ENCODE measurements around the gene YBEY.
A peak's percentile ranks its signal among the peaks of the same experiment; 100 is the strongest.
"Not testable (repeated sequence)": the region's sequence is repeated elsewhere in the genome, so short reads cannot be mapped to it uniquely, and the experiment has no call there.

YBEY gene

GRCh38 chr21:46308431-46308830 is 22.3 kb downstream of the YBEY start:
- DNase-seq: no peak

DNA sequence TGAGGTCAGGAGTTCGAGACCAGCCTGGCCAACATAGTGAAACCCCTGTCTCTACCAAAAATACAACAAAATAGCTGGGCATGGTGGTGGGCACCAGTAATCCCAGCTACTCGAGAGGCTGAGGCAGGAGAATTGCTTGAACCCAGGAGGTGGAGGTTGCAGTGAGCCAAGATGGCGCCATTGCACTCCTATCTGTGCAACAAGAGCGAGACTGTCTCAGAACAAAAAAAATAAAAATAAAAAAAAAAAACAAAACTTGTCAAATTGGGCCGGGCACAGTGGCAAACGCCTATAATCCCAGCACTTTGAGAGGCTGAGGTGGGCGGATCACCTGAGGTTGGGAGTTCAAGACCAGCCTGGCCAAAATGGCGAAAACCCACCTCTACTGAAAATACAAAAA is 24.1 kb downstream of the YBEY start:
- not testable (repeated sequence) for DNase-seq

DNA sequence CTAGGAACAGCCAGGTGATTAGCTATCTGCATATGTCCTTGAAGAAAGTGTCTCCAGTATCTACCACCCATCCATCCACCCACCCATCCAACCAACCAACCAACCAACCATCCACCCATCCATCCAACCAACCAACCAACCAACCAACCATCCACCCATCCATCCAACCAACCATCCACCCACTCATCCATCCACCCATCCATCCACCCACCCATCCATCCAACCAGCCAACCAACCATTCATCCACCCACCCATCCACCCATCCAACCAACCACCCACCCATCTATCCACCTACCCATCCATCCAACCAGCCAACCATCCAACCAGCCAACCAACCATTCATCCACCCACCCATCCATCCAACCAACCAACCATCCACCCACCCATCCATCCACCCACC is 25.4 kb downstream of the YBEY start:
- DNase-seq: no peak

DNA sequence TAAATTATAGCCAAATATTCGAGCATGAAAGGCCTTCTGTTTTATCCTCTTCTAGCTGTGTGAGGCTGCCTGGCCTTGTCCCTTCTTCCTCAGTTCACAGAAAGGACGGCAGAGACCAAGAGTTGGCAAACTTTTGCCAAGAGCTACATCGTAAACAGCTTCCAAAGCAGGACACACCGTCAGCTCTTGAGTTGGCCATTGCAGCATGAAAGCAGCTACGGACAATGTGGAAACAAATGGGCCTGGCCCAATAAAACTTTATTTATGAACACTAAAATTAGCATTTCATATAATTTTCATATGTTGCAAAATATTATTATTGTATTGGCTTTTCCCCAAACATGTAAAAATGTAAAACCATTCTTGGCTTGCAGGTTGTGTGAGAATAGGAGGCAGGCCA is 26.8 kb downstream of the YBEY start:
- no peak for DNase-seq

GRCh38 chr21:46314441-46315020 is 28.4 kb downstream of the YBEY start:
- DNase-seq: no peak

- DNase-seq: no peak
Observed at GRCh38 chr21:46316708-46317324, 30.7 kb downstream of the YBEY start.

GRCh38 chr21:46317710-46318463 is 31.7 kb downstream of the YBEY start:
- peak; percentile 84 for DNase-seq

- no peak for DNase-seq
Observed at GRCh38 chr21:46318464-46318845, 32.3 kb downstream of the YBEY start.

- no peak for DNase-seq
Observed at GRCh38 chr21:46319186-46319585, 33.0 kb downstream of the YBEY start.

GRCh38 chr21:46320331-46320801 is 34.2 kb downstream of the YBEY start:
- DNase-seq: no peak

DNA sequence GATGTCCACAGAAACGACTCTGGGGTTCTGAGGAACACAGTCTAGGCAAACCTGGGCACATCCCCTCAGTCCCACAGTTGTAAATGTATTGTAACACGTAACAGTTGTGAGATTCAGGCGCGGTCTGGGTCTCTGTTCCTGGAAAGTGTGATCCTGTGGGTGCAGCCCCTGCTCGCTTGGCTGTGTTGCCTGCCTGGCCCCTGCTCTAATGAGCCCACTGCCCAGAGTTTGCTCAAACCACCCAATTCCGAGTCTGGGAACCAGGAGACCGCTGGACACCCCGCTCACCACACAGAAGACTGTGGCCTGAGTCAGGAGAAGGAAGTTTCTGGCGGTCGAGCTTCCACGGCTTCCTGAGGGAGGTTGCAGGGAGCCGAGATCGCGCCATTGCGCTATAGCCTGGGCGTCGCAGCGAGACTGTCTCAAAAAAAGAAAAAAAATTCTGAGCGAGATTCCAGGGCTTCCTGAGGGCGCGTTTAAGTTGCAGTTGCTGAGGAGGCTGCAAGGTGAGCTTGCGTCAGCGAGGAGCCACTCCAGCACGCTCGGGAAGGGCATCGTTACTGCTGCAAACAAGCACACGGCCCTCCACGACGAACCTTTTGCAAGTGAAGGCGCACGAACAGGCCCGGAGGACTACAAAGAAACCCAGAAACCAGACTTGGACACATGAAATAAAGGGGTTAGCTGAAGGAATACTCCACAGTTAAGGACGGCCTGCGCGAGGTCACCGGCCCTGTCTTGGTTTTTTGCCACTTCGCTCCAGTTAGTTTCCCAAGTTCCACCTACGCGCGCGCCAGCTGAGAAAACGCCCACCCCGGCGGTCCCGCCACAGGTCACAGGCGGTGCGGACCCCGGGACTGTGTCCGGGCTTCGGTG is 36.4 kb downstream of the YBEY start:
- no peak for DNase-seq

DNA sequence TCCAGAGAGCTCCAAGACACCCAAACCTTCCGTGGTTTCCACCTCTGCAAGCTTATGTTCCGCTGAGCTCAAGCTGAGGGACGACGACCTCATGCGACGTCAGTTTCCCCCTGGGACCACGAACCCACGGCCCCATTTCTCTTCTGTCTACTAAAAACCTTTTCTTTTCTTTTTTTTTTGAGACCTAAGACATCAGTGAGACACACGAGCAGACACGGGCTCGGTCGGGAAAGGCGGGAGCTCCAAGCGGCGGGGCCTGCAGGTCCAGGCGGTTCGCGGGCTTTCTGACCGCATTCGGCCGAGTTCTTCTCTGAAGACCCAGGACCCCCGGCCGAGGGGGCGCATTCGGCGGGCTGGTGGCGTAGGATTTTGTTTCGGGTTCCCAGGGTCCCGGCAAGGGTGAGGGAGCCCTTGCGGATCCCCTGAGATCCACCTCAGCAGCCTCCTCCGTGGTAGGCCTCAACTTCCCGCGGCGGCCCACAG is 37.1 kb downstream of the YBEY start:
- no peak for DNase-seq

- peak; percentile 94 for DNase-seq
Observed at GRCh38 chr21:46323710-46324389, 37.7 kb downstream of the YBEY start, which contains the start of the genes C21orf58 and PCNT. TSS of gene C21orf58 (minus strand) at chr21:46323870. CDS start at chr21:46322738, 1,132 bp downstream. TSS of gene PCNT (plus strand) at chr21:46324156. CDS start at chr21:46324229, 73 bp downstream.

DNA sequence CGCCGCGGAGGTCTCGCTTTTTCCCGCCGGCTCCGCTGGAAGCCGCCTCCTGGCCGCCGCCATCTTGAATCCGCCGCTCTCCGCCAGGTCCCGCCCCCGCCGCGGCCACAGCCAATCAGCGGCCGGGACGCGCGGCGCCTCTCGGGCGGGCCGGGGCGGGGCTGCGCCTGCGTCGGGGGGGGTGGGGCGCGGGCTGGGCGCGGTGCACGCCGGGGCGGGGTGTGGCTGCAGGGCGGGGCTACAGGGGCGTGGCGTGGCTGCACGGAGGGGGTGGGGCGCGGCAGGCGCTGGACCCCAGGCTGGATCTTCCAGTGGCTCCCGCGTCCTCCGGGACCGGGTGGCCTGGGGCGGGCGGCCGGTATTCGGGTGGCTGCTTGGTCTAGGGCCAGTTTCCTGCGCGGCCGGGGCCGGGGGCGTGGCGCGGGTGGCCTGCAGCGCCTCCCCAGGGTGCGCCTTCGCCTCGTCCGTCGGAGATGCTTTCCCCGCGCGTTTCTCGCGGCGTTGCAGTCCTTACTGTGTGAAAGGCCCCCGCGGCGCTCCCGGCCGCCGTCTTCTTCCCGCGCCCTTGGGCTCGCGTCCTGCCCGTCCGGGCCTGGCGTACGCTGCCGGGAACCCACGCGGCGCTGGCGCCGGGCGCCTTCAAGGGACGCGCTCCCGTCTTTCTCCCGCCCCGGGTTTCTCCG is 38.4 kb downstream of the YBEY start:
- DNase-seq: peak; percentile 56

DNA sequence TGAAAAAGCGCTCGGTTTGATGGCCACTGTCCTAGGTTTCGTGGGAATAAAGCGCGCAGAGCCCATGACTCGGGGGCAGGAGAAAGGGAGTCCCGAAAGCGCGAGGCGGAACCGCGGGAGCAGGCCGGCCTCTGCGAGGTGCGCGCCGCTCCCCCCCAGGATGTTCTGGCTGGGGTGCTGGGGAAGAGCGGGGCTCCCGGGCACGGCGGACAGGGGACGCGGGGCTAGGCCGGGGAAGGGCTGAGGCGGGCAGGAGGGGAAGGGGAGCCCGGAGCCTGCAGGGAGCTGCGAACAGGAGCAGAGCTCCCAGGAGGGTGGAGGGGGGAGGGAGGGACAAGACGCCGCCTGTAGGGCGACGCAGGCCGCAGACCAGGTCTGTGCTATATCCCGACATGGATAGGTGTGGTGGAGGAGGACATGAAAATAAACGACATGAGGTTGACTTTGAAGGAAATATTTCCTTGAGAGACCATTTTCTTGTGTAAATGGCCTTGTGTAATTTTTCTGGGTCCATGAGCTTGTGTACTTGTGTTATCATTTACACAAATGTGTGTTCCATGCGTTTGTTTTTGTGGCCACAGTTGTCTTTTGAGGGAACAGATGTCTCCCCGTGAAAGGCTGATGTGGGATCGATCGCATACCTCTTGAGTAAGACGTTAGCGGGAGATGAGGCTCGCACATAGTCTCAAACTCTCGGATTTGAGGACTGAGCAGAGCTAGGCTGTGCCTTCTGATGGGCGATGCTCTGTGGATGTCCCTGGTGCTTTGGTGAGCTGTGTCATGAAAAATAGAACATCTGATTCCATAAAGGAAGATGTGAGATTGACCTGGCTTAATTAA is 39.2 kb downstream of the YBEY start:
- peak; percentile 45 for DNase-seq

GRCh38 chr21:46326110-46326703 is 40.1 kb downstream of the YBEY start:
- DNase-seq: peak; percentile 36

DNA sequence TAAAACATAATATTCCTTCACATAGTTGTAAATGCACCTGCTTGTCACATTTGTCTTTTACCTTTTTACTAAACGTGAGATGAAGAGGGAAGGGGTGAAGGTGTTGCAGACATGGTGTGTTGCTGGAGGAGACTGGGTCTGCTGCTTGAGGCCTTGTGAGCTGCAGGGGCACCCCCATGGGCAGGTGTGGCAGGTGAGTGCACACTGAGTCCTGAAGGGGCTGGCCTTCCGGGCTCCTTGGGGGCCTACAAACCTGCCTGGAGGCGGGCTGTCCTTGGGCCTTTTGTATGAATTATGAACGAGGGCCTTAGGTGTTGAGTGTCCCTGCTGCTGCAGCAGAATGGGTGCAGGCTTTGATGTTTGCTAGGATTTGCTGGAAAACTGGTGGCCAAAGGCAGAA is 41.6 kb downstream of the YBEY start:
- DNase-seq: no peak

- no peak for DNase-seq
Observed at GRCh38 chr21:46328151-46328550, 42.0 kb downstream of the YBEY start.

GRCh38 chr21:46329796-46330195 is 43.7 kb downstream of the YBEY start:
- no peak for DNase-seq
